NCI-H128 (cell line): ENCODE measurements around the gene ARMC3.
"Not testable (repeated sequence)": the region's sequence is repeated elsewhere in the genome, so short reads cannot be mapped to it uniquely, and the experiment has no call there.

Experiments used
- DNase-seq: peaks from one replicate; lab custom pipeline; 2025; ENCODE audit not compliant: unreplicated experiment; lab: John Stamatoyannopoulos, UW

ARMC3 gene

GRCh38 chr10:22929053-22929452 lies 1.2 kb downstream of the ARMC3 start:
- DNase-seq: not testable (repeated sequence)

DNA sequence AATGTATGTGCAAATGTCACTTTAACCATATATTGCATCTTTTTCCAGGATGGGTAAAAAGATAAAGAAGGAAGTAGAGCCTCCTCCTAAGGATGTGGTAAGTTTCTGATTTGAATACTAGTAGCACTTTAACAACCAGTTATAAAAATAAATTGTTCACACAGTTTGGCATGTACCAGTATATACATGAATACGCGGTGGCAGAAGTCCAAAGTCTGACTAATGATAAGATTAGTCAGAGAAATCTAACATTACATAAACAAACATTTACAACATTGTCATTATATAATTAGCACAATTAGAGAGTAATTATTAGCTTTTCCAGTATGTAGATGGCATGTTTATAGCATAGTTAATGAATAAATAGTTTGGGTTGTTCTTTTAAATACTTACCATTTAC lies 4.1 kb downstream of the ARMC3 start:
- DNase-seq: no peak

DNA sequence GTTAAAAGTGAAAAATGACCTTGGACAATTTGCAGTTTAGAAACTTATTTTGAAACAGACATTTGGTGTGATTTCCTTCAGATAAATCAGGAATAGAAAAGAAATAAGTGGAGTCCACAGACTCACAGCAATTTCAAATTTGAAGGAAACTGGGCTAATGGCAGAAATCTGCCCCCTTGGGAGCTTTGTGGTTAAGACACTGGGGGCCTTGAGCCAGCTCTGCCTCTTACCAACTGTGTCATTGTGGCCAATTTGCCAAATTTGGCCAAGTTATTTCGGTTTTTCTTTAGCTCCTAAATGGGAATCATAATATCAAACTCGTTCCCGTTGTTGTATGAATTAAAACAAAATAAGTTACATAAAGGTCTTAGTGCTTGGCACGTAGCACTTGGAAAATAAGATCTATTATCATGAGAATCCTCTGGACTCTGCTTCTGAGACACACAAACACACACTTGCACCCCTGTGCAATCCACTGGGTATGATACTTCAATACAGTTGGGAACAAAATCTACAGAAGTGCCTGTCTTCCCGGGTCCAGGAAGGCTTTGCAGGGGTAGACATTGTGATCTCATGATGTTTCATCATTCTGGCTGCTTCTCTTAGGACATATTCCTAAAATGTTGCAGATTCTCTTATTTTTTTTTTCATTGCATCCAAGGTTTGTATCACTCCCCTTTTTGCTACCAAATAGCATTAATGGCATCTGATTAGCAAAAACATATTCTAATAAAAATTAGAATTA lies 4.9 kb downstream of the ARMC3 start:
- no peak for DNase-seq

GRCh38 chr10:22934726-22935125 lies 6.9 kb downstream of the ARMC3 start:
- DNase-seq: no peak

- no peak for DNase-seq
Observed at GRCh38 chr10:22942437-22942836, 14.6 kb downstream of the ARMC3 start.

GRCh38 chr10:22945934-22946673 lies 18.3 kb downstream of the ARMC3 start:
- no peak for DNase-seq

GRCh38 chr10:22954970-22955369 lies 27.1 kb downstream of the ARMC3 start:
- DNase-seq: no peak

DNA sequence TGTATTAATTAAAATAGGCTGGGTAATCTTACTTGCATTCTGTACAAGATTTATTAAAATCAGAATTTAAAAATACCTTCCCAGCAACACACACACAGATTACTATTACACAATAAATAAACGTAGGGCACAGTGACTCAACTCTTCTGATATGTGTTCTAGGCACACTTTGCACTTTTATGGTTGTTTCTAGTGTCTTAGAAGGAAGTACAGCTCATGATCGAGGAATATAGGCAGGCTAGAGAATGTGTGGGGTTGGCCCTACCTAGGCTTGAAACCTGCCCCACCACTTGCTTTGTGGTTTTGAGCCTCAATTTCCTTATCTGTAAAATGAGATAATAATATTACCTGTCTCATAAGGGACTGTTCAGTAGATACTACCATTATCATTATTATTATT lies 30.5 kb downstream of the ARMC3 start:
- no peak for DNase-seq

- no peak for DNase-seq
Observed at GRCh38 chr10:22959292-22959691, 31.4 kb downstream of the ARMC3 start.

- no peak for DNase-seq
Observed at GRCh38 chr10:22959950-22960349, 32.1 kb downstream of the ARMC3 start.

GRCh38 chr10:22962817-22963216 lies 35.0 kb downstream of the ARMC3 start:
- DNase-seq: no peak

DNA sequence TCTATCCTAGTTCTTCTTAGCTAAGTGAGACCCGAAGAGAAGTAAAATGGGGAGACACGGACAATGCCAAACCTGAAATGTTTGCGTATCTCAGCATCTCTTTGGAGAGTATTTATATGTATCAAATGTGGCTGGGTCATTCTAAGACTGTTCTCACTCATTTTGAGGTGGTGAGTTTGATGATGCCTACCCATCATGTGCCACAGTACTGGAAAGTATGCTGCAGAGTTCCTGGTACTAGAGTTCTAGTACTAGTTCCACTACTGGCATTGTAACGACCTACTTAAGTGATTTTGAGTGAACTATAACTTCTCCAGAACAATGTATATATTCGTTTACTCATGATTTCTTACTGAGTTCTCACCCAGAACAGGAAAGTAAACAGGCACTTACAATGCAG lies 41.9 kb downstream of the ARMC3 start:
- no peak for DNase-seq

DNA sequence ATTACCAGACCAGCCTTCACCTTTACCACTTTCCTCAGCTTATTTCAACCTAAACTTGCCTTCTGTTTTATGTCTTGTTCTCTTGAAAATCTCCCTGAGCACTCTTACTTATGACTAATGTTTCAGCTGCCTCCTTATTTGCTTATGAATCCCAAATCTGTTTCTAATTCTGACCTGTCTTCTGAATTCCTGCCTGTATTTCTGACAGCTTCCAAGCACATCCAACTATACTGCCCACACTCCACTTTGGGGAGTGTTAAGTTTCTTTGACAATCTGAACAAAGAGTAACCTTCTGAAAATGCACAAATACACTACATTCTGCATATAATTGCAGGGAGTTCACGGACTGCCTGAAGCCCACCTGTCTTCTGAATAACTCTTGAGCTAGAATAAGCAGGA lies 48.7 kb downstream of the ARMC3 start:
- DNase-seq: no peak

DNA sequence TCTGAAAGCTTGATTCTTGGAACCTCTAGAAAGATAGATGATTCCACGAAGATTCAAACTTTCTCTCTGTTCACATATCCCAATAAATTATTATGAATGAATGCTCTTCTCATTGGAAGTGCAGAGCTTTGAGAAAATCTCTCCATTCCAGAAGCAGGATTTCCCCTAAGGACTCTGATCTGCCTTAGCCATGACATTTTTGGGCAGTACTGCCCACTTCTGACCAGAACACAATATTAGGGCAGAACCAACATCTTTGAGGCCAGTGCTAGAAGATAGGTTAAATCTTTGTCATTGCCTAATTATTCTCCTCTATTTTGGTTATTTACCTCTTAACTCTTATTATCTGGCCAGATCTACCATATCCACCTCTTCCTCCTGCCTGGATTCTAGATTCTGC lies 49.9 kb downstream of the ARMC3 start:
- no peak for DNase-seq

DNA sequence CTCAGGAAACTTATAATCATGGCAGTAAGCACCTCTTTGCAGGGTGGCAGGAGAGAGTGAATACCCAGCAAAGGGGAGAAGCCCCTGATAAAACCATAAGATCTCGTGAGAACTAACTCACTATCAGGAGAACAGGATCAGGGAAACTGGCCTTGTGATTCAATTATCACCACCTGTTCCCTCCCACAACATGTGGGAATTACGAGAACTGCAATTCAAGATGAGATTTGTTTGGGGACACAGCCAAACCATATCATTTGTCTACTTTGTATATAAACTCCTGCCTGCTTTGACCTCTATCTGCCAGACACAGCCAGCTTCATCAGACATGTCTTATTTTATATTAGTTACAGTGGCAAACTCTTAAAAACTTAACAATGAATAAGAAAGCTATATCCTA lies 50.4 kb downstream of the ARMC3 start:
- DNase-seq: no peak

DNA sequence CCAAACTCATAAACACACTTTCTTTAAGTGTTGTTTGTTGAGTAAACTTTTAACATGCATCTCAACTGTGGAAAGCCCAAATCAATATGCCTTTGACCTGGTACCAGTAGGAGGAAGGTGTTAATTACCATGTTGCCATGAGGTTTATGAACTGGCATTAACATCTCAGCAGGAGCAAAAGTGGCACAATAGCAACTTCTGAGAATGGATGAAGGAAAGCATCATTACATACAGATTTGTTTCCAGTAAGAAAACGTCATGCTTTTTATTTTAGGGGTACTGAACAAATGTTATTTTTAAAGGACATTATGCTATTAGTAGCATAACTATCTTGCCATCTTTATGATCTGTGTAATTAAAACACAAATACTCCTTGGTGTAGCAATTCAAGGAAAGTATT lies 51.1 kb downstream of the ARMC3 start:
- DNase-seq: no peak

DNA sequence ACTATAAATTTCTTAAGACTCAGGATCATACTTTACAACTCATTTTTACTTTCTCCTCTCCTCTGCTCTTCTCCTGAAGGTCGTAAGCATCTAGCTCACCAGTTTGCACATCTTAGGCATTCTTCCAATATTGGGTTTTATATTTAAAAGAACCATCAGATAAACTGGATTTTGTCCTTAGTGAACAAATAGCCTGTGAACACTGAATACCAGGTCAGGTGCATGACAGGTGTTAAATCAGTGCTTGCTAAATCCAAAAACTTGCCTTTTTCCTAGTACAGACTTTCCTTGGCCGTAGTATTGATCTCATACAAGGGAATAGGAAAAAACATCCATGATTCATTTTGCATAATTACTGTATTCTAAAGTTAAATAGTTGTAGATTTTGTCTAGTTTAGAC lies 53.0 kb downstream of the ARMC3 start:
- DNase-seq: no peak

DNA sequence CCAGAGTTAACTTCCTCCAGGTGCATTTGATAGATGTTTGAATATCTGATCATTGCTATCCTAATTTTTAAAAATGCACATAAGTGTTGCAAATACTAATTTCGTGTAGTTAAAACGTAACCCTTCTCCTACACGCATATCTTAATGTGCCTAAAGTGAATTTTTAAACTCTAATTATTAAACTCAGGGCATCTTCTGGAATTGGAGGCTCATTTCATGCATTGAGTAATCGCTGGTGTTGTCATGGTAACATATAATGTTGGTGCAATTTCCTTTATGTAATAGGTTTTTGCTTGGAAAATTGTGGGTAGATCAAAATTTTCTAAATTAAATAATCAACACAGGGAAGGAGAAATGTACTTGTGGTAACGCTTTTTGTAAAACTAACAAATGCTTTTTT lies 56.2 kb downstream of the ARMC3 start:
- DNase-seq: no peak

- DNase-seq: peak; percentile 26
Observed at GRCh38 chr10:22986771-22987542, 59.1 kb downstream of the ARMC3 start.

GRCh38 chr10:22988581-22989360 lies 60.9 kb downstream of the ARMC3 start:
- peak; percentile 13 for DNase-seq

GRCh38 chr10:22990443-22990842 lies 62.6 kb downstream of the ARMC3 start:
- no peak for DNase-seq
